ENCODE measurements around the gene C8G.

Gene C8G

DNA sequence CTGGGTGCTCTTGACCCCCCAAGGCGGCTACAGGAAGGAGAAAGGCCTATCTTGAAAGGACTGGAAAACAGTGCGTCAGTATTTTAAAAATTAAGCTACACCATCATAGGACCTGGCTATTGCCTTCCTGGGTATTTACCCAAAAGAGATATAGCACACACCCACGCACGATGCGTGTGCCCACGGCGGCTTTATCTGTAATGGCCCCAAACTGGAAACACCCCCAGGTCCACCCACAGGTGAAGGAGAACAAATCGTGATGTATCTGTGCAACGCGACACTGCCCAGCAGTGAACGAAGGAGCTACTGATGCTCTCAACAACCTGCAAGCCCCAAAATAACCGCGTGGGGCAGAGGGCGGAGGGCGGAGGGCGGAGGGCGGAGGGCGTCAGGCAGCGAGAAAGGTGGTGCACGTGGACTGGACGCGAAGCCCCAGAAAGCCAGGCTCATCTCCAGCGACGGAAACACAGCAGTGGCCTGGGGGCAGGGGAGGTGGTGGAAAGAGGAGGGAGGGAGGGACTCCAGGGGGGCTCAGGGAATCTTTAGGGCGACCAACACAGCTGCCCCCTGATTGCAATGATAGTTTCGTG lies 19.9 kb downstream of the C8G start:
- DNase-seq (ENCODE audit: low read depth in 1 of 2, low spot score in 1 of 2) = no peak

DNA sequence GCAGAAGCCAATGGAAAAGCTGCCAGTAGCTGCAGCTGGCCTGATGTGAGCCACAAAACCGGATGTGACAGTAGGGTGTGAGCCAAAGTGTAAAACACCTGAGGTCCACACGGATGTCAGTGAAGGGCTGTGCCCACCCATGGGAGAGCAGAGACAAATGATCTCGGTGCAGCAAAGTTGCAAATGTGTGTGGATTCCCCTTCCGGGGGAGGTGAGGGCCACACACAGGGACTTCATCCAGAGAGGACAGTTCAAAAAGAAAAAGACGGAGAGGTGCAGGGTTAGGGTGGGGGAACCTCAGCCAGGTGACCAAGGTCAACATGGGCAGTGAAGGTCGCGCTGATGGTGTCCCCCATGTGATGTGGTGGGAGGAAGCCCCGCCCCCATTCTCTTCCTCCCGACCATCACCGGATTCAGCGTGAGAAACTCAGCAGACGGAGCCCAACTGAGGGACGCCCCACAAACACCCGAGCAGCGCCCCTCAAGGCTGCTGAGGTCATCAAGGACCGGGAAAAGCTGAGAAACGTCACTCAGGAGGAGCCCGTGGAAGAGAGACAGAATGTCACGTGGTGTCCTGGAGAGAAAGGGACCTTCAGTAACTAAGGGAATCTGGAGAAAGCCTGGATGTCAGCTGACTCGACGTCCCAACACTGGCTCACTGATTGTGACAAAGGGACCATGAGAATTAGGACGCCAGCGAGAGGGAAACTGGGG lies 20.9 kb downstream of the C8G start:
- no peak for DNase-seq (ENCODE audit: low read depth in 1 of 2, low spot score in 1 of 2)

DNA sequence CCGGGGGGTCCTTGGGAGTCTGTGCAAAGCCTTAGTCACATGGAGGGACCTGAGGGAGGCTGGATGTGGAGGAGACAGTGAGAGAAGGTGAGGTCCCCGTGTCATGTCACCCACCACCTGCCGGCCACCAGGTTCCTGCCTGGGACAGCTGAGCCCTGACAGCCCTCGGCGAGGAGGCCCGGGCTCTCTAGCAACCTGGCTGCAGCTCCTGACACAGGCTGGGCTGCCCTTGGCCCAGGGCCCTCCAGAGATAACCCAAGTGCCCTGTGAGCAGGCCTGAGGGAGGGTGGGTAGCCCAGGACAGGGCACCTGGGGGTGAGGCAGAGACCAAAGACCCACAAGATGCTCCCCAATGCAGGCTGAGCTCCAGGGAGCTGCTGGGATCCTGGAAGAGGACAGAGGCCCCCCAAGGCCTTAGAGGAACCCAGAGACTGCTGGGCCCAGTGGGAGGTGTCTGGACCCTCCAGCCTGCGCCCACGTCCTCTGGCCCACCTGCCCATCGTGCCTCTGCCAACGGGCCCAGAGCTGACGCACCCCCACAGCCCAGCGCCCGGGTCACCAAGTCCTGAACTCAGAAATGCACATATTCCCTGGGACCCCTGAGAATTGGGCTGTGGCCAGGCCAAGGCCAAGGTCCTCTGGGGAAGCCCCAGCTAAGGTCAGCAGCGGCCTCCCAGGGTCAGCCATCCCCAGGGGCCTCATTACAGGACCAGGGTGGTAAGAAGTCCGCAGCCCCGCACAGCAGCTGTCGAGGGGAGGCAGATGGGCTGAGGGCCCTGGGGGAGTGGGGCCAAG lies 23.5 kb downstream of the C8G start:
- no peak for DNase-seq (ENCODE audit: low read depth in 1 of 2, low spot score in 1 of 2)

DNA sequence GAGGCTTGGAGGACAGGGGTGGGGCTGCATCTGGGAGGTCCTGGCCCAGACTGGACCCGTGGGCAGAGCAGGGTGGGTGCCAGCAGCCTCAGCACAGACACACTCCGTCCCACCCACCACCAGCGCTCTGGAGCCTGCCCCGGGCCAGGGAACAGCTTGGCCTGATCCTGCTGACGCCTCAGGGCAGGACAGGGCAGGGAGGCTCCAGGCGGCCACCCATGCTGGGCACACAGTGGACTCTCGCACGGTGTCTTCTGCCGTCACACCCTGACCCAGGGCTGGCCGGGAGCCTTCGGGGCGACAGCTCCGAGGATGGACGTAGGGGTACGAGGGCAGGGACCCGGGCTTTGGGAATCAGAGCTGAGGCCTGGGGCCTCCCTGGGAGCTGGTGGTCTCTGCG lies 24.1 kb downstream of the C8G start:
- no peak for DNase-seq (ENCODE audit: low read depth in 1 of 2, low spot score in 1 of 2)

DNA sequence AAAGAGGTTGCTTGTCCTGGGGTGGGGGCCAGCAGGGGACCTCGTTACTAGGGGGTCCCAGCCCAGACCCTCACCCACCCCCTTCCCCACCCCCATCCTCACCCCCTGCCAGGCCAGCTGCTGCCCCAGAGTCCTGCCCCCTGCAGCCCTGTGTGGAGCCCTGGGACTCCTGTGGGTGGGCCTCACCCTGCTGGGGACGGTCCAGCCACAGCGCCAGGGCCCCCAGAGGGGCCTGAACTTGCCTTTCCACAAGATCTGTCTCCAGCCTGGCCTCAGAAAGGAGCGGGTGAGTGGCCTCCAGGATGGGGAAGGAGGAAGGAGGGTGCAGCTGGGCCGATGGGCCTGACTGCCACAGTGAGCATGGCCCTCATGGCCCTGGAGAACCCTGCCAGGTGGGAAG lies 24.7 kb downstream of the C8G start:
- no peak for DNase-seq (ENCODE audit: low read depth in 1 of 2, low spot score in 1 of 2)

DNA sequence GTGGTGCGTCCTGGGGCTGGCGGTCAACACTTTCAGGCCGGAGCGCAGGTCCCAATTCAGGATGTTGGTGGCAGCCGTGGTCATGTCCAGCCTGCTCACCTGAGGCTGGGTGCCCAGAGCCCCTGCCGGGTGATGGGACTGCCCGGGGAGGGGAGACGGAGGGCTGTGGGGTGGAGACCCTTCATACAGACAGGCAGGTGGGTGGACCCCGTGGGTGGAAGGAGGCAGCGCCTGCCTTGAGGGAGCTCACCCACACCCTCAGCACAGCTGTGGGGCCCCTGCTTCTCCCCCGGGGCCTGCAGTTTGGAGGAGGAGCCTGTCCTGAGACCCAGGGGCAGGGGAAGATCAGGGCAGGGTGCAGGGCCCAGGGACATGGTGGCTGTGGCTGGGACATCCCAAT lies 25.3 kb downstream of the C8G start:
- DNase-seq (ENCODE audit: low read depth in 1 of 2, low spot score in 1 of 2) = no peak

DNA sequence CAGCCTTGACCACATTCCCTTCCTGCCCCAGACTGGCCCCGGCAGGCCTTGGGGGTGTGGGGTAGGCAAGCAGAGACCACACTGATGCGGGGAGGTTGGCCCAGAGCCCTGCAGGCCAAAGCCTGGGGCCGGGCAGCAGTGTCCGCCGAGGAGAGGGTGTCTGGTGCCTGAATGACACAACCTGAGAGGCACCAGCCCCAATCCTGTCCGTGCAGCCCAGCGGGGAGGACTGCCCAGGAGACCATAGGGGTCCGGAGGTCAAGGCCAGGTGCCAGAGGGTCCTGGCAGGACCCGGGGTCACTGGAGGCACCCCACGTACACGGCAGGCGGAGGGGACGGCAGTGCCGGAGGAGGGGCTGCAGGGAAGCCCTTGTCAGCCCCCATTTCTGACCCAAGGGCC lies 26.7 kb downstream of the C8G start:
- no peak for DNase-seq (ENCODE audit: low read depth in 1 of 2, low spot score in 1 of 2)

DNA sequence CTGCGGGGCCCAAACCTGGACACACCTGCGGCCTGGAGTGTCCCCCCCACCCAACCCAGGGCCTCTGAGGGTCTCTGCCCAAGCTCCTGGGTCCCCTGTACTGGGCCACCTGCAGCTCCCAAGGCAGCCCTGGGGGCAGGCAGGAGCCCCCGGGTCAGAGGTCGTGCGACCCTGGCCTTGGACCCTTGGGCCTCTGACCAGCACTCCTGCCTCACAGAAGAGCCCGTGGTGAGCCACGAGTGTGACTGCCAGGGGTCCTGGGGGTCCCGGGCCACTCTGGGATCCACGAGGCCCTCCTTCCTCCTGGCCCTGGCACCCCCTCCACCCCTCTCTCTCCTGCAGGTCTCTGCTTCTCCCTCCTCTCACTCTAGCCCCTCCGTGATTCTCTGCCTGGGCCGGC lies 27.3 kb downstream of the C8G start:
- DNase-seq (ENCODE audit: low read depth in 1 of 2, low spot score in 1 of 2) = no peak

DNA sequence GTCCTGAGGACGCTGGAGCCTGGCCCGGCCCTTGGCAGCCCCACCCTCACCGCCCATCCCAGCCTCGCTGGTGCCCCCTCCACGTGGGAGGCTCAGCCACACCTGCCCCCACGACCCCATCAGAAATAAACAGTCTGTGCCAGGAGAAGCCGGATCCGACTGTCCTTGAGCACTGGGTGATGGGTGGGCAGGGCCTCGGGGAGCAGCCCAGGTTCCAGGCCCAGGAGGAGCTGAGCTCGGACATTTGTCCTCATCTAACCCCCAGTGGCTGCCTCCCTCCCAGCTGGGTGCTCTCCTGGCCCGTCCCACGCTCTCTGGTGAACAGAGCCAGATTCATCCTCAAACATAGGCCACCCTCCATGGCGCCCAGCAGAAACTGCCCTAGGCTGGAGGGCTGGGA lies 27.7 kb downstream of the C8G start:
- no peak for DNase-seq (ENCODE audit: low read depth in 1 of 2, low spot score in 1 of 2)

DNA sequence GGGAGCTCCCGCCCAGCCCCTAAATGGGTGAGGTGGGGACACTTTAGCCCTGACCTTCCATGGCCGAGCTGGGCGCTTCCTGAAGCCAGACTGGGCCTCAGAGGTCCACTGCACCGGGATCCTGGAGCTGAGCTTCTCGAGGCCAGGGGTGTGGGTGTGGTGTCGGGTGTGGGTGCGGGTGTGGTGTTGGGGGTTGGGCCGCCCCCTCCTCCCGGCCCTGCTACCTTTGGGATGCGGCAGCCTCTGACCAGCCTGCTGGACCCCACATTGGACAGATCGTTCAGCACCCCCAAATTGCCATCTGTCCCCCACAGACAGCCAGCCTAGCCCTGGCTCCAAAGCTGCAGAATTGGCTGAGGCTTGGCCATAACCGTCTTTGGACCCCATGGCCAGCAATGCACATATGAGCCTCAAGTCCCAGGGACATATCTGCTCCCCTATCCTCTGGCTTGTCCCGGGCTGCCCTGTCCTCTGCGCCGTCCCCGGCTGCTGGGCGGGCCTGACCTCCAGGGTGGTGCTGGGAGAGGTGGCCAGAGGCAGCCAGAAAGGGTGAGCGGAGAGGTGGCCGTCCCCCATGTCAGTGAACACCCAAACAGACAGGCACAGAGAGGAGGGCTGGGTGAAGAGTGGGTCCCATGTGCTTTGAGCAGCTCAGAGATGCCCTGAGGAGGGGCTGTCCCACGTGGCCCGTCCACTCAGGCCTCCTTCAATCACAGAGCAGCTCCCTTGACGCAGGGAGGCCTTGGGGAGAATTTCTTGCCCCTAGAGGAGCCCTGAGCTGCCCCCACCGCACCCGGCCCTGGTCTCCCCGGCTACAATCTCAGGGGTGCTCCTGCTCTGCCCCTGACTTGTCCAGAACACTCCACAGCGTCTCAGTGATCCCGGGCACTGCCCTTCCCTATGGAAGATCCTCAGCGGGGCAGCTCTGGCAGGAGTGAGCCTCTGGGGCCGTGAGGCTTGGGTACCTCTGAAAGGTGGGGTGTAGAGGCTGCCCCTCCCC lies 28.9 kb downstream of the C8G start:
- no peak for DNase-seq (ENCODE audit: low read depth in 1 of 2, low spot score in 1 of 2)

DNA sequence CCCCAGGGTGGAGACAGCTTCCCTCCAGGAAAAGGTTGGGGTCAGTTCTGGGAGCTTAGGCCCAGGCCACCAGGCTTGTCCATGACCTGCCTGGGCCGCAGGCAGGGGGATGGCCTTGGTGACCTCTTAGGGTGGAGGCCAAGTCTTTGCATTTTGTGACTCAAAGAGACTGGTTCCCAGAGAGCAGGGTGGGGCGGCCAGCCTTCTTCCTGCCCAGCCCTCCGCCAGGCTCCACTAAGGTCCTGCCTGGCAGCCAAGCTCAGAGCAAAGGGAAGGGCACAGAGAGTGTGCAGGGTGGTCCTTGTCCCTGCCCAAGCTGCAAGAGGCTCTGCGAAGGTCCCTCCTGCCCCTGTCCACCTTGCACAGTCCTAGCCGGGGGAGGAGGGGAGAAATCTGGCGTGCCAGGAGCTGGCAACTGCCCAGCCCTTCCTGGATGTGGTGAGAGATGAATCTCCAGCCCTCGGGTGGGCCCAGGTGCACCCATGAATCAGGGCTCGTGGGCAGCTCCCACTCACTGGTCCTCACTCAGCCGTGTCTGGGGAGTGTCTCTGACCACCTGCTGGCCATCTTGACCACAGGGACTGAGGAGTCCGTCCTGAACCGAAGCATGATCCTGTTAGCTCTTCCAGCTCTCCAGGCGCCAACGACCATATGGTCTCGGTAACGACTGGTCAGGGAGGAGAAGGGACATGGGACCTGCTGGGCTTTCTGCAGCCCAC lies 29.9 kb downstream of the C8G start:
- no peak for DNase-seq (ENCODE audit: low read depth in 1 of 2, low spot score in 1 of 2)

DNA sequence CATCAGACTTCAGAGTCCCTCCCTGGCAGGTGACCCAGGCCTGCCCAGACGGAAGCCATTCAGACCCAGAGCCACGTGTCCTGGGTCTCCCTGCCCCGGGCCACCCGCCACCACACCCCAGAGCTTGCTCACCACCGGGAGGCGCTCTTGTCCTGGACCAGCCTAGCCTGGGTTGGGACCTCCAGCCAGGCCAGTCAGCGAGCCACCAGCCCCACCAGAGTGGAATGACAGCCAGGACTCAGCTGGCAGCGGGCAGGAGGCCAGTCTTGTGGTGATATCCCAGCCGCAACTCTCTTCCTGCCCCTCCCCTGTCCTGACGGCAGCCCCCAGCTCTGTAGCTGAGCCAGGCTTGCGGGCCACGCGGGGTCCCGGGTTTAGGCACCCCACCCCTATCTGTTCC lies 30.6 kb downstream of the C8G start:
- DNase-seq (ENCODE audit: low read depth in 1 of 2, low spot score in 1 of 2) = no peak

DNA sequence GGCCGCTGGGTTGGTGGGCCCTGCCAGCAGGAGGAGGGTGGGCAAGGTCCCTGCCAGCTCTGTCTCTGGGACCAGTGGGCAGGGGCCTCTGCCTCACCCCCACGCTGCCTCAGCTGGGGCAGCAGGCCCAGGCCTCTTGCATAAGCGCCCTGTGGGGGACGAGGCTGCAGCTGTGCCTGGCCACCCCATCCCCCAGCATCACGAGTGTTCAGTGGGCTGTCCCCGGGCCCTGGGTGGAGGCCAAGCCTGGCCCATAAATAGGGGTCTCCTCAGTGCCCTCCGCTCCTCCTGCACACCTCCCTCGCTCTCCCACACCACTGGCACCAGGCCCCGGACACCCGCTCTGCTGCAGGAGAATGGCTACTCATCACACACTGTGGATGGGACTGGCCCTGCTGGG lies 32.2 kb downstream of the C8G start, which contains the start of gene PTGDS:
Gene PTGDS, plus strand, starts transcription at position 282 of the 400 bp plus-strand sequence. Its CDS starts 75 bp downstream, at position 357.
- DNase-seq (ENCODE audit: low read depth in 1 of 2, low spot score in 1 of 2) = no peak

DNA sequence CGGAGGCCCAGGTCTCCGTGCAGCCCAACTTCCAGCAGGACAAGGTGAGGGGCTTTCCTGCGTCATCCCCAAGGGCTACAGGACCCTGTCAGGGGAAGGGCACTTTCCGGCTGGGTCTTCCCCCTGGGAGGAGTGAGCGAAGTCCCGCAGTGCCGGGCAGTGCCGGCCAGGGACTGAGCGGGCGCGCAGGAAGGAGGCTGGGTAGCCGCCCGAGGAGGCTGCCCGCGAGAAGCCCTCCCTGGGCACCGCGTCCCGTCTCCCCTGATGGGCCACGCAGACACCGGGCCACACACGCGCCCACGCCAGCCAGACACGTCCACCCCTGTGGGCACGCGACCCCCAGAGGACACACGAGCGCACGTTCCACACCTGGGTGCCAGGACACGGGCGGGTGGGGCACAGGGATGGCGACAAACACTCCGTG lies 32.6 kb downstream of the C8G start:
- DNase-seq (ENCODE audit: low read depth in 1 of 2, low spot score in 1 of 2) = no peak

DNA sequence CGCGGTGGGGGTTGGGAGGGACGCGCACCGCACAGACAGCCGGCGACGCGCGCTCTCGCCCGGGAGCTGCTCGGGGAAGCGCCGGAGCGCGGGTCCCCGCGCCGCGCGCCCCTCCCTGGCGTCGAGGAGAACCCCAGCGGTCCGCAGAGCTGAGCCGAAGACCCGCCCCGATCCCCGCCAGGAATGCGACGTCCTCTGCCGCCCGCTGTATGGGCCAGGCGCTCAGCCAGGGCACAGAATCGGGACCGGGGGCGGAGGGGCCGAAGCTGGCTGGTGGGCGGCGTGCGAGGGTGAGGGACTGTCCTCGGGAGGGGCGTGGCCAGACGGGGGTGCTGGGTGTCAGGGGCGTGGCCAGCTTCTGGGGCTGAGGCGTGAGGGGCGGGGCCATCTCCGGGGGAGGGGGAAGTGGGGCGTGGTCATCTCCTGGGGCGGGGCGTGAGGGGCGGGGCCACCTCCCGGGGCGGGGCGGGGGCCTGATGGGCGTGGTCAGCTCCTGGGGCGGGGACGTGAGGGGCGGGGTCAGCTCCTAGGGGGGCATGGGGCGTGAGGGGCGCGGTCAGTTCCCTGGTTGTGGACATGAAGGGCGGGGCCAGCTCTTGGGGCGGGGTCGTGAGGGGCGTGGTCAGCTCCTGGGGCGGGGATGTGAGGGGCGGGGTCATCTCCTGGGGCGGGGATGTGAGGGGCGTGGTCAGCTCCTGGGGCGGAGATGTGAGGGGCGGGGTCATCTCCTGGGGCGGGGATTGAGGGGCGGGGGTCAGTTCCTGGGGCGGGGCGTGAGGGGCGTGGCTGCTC lies 33.2 kb downstream of the C8G start:
- peak; percentile 38 to 46 for DNase-seq (ENCODE audit: low read depth in 1 of 2, low spot score in 1 of 2)

DNA sequence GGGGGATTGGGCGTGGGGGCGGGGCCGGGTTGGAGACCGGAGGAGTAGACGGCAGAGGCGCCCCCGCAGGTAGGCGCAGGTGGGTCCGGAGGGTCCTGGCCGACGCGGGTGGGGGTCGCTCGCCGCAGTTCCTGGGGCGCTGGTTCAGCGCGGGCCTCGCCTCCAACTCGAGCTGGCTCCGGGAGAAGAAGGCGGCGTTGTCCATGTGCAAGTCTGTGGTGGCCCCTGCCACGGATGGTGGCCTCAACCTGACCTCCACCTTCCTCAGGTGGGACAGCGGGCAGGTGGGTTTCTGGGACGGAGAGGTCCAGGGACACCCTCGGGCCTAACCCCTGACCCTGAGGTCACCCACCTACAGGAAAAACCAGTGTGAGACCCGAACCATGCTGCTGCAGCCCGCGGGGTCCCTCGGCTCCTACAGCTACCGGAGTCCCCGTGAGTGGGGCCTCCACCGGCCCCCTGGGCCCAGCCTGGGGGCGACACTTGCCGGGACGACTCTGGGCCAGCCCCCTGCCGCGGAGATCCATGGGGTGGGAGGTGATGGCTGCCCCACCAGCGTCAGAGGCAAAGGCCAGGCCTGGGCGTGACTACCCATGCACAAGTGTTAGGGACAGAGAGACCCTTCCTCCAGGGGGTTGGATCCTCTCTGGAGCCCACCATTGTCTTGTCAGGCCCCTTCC lies 34.0 kb downstream of the C8G start:
- no peak for DNase-seq (ENCODE audit: low read depth in 1 of 2, low spot score in 1 of 2)

DNA sequence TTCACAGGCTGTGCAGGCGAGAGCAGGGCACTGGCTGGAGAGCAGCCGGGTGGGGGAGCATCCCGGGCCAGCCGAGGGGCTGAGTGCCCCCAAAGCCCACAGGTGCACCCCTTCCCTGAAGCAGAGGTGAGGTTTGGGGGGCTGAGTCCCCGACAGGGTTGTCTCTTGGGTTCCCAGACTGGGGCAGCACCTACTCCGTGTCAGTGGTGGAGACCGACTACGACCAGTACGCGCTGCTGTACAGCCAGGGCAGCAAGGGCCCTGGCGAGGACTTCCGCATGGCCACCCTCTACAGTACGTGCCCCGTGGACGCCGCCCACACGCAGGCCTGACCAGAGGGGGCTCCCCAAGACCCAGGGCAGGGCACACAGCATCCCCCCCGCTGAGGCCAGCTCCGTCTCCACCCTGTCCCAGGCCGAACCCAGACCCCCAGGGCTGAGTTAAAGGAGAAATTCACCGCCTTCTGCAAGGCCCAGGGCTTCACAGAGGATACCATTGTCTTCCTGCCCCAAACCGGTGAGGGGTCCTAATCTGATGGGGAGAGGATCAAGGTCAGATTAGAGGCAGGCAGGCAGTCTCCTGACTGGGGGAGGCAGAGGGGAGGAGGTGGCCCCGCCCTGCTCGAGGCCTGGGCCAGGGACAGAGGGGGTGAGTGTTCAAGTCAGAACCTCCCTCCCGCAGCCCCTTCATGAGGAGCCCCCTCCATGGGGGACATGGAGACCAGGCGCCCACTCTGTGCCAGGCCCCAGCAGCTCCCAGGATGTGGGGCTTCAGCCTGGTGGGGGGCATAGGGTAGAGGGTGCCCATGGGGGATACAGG lies 34.9 kb downstream of the C8G start:
- DNase-seq (ENCODE audit: low read depth in 1 of 2, low spot score in 1 of 2) = no peak

Measured in activated CD4-positive, alpha-beta T cell treated with anti-CD3 and anti-CD28 coated beads, Interleukin-2, amount 50 U/mL, for 24 hours (primary cell).